HL-60 (cell line): Measurements from ENCODE around the gene KRTAP5-3.

Experiments used
- POLR2AphosphoS5 ChIP-seq: IDR thresholded peaks from 2 replicates; pipeline ENCODE4 v1.6.1; 2012; ENCODE audit warnings: low read depth
- REST ChIP-seq: IDR thresholded peaks from 2 replicates; pipeline ENCODE4 v1.6.1; 2012; ENCODE audit warnings: low read depth; ENCODE audit not compliant: insufficient replicate concordance
- SPI1 ChIP-seq: IDR thresholded peaks from 2 replicates; pipeline ENCODE4 v1.6.1; 2012; ENCODE audit warnings: low read depth, mild to moderate bottlenecking, borderline replicate concordance
- TF ChIP-seq, protein P1 (sequence below): IDR thresholded peaks from one replicate; pipeline ENCODE4 v1.5.1; 2011; ENCODE audit warnings: low read length, control low read depth, inconsistent platforms; ENCODE audit not compliant: insufficient read depth

- TF ChIP-seq, protein P1, sequence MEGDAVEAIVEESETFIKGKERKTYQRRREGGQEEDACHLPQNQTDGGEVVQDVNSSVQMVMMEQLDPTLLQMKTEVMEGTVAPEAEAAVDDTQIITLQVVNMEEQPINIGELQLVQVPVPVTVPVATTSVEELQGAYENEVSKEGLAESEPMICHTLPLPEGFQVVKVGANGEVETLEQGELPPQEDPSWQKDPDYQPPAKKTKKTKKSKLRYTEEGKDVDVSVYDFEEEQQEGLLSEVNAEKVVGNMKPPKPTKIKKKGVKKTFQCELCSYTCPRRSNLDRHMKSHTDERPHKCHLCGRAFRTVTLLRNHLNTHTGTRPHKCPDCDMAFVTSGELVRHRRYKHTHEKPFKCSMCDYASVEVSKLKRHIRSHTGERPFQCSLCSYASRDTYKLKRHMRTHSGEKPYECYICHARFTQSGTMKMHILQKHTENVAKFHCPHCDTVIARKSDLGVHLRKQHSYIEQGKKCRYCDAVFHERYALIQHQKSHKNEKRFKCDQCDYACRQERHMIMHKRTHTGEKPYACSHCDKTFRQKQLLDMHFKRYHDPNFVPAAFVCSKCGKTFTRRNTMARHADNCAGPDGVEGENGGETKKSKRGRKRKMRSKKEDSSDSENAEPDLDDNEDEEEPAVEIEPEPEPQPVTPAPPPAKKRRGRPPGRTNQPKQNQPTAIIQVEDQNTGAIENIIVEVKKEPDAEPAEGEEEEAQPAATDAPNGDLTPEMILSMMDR, result no peak
- TF ChIP-seq SPI1, result no peak
- no peak for TF ChIP-seq POLR2AphosphoS5
- no peak for TF ChIP-seq REST
These were observed 7.6 kb downstream of the KRTAP5-3 start for GRCh38 chr11:1600626-1601025.
